ENCODE results near the gene EIF1AD.

Gene EIF1AD, protein sequence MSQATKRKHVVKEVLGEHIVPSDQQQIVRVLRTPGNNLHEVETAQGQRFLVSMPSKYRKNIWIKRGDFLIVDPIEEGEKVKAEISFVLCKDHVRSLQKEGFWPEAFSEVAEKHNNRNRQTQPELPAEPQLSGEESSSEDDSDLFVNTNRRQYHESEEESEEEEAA

DNA sequence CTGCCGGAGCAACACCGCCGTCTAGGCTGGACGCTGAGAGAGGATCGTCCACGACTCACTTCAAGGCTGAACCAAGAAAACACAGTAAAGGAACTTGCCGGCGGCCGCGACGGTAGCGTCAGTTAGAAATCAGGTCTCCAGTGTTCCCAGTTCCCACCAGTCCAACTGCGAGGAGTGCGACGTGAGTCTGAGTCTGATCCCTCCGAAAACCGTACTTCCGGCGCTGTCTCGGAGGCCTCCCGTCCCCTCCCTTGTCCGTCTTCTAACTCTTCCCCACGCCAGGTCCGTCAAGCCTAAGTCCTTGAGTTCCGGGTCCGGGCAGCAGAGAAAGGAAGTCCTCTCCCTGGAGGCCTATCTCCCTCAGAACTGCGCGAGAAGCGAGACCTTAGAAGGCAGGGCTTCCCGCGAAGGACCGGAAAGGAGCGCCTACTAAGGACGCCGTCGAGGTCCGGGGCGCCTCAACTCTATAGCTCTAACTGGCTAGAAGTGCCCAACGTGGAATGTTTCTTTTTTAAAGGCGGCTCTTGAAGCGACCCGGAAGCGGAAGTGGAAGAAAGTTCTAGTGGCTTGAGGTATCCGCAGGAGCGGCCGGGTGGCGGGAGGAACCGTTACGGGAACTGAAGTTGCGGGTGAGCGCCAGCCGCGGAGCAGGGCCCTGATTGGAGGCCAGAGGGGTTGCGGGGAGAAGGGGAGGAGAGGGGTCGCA lies at the start of gene EIF1AD, which contains the start of gene BANF1:
Gene EIF1AD (minus strand): TSS at position 216 of the 706 bp plus-strand sequence. CDS start 1,768 bp downstream, outside the sequence.
Gene BANF1 (plus strand): TSS at position 562 of the 706 bp plus-strand sequence. CDS start 748 bp downstream, outside the sequence.
- peaks cover 5 to 84% (median 40%) of the 10 kb centered on the region in 11 experiments; a peak in 20 of 22 replicates for H4K20me1 ChIP-seq
- peak within 1 kb of the TSS; percentile 82 to 90 (median 86) for H3K9ac ChIP-seq
- peak within 1 kb of the TSS; percentile 67 to 97 (median 88) for H3K4me3 ChIP-seq
- no peak for TF ChIP-seq Cebpa-rat (IDR thresholded peaks at IDR 0.05)
- peak within 1 kb of the TSS; percentile 85 to 97 (median 91) for H3K4me2 ChIP-seq
- no peaks in the 10 kb centered on the region for H3K27me3 ChIP-seq
- peak within 1 kb of the TSS; percentile 82 to 93 (median 85) for H3K27ac ChIP-seq
- peaks cover 24 to 42% (median 38%) of the 10 kb centered on the region in 10 experiments for H3K4me1 ChIP-seq
- H3K36me3 ChIP-seq: peaks cover 57 to 72% (median 63%) of the 10 kb centered on the region in 11 experiments
- no peaks in the 10 kb centered on the region for H3K9me3 ChIP-seq (replicated peaks in 1 of 11)

DNA sequence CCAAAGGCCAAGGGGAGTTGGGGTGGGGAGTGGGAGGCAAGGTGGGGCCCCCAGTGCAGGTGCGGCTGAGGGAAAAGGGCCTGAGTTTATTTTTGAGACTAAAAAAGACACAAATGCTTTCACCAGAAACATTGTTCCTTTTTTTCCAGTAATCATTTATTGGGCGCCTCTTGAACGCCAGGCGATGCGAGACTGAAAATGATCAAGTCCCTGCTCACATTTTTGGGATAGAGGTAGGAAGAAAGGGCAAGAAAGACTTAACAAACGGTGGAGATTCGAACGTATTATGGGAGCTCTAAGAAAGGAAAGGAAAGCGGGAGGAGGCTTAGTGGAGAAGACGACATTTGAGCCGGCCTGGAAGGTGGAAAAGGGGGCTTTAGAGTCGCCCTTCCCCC lies 49.4 kb upstream of the EIF1AD start:
- no peak for TF ChIP-seq Cebpa-rat (IDR thresholded peaks at IDR 0.05)
- Histone ChIP-seq H3K36me3 (peaks cover 31 to 36% (median 34%) of the 10 kb centered on the region in 11 experiments), H3K4me2 (peak overlapping the region; percentile 80 to 99 (median 90)), H3K9me3 (replicated peaks in 1 of 11) (no peaks in the 10 kb centered on the region), H4K20me1 (peaks cover 0 to 38% (median 18%) of the 10 kb centered on the region in 11 experiments; a peak in 16 of 22 replicates), H3K4me3 (peak overlapping the region; percentile 81 to 100 (median 90)), H3K9ac (peak overlapping the region; percentile 85 to 95 (median 91)), H3K27ac (peak overlapping the region; percentile 68 to 90 (median 84)), H3K27me3 (no peaks in the 10 kb centered on the region; a peak in 2 of 22 replicates), H3K4me1 (peaks cover 30 to 45% (median 38%) of the 10 kb centered on the region in 10 experiments)

DNA sequence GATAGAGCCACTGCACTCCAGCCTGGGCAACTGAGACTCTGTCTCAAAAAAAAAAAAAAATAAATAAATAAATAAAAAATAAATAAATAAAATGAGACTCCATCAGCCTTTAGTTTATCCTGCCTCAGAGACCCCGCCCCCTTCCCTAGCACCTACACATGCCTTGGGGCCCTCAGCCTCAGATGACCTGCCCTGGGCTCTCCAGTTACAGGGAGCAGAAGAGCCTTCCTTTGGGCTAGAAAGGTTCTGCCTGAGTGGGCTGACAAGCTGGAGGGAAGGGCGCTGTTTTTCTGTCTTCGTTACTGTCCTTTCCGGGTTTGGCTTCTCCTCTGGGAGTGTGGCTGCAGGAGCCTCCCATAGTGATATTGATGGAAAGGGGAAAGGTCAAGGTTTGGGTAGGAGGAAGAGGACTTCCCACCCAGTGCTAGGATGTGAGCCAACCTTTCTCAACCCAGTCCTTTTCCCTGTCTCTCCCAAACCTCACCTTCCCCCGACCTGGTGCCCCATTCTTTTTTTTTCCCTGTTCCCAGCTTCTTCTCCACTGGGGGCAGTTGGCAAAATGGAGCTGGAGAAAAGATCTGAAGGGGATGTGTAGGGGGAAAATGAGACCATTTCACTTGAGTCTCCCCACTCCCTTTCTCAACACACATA lies 48.7 kb upstream of the EIF1AD start:
- H3K9ac ChIP-seq: peak overlapping the region; percentile 85 to 95 (median 91); a peak in 21 of 22 replicates
- peak overlapping the region; percentile 81 to 100 (median 90); a peak in 17 of 20 replicates for H3K4me3 ChIP-seq
- H3K36me3 ChIP-seq: peaks cover 24 to 29% (median 27%) of the 10 kb centered on the region in 11 experiments
- H4K20me1 ChIP-seq: peaks cover 0 to 33% (median 13%) of the 10 kb centered on the region in 11 experiments; a peak in 14 of 22 replicates
- H3K4me1 ChIP-seq: peaks cover 30 to 45% (median 38%) of the 10 kb centered on the region in 10 experiments
- no peaks in the 10 kb centered on the region; a peak in 2 of 22 replicates for H3K27me3 ChIP-seq
- peak overlapping the region; percentile 80 to 99 (median 90) for H3K4me2 ChIP-seq
- no peaks in the 10 kb centered on the region for H3K9me3 ChIP-seq (replicated peaks in 1 of 11)
- H3K27ac ChIP-seq: peak overlapping the region; percentile 68 to 90 (median 84); a peak in 19 of 22 replicates
- TF ChIP-seq Cebpa-rat (IDR thresholded peaks at IDR 0.05): no peak

DNA sequence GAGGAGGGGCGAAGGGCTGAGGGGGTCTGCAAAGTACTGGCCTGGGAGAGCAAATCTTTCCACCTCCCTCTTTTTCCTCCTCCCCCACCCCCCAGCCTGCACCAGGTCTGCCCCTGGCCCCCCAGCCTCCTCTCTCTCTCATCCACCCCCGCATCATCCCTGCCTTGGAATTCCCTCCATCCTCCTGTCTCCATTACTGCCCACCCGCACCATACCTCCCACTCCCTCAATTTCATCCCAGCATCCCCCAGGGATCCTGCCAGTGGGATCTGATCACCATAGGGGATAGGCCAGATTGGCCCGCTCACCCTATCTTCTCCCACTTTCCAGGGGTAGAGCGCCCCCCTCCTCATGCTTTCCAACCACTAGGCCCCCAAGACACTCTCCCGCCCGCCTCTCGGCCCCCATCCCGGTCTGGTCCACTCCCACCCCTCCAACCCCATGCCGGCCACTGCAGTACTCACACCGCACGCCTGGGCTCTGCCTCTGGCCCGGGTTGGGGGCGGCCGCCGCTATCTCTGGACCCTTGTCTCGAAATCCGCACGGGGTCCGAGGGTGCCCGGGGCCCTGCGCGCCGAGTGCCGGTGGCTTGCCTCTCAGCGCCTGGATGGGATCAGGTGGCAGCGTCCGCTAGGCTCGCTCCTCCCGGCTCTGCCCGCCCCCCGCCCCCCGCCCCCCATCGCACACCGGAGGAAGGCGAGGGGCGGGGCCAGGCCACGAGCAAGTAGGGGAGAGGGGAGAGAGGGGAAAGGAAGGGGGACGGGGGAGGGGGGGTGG lies 46.8 kb upstream of the EIF1AD start, which contains the start of gene GAL3ST3:
Gene GAL3ST3 (minus strand): TSS at position 615 of the 777 bp plus-strand sequence. CDS start 3,746 bp downstream, outside the sequence.
- no peak for TF ChIP-seq Cebpa-rat (IDR thresholded peaks at IDR 0.05)
- Histone ChIP-seq H3K36me3 (peaks cover 6 to 9% (median 7%) of the 10 kb centered on the region in 11 experiments; a peak in 19 of 22 replicates), H3K4me3 (no peak within 1 kb of the TSS; a peak in 1 of 20 replicates), H4K20me1 (peaks cover 0 to 14% (median 0%) of the 10 kb centered on the region in 11 experiments; a peak in 7 of 22 replicates), H3K9ac (peak within 1 kb of the TSS in 3 of 11 experiments; percentile 29 to 46 (median 35); a peak in 5 of 22 replicates), H3K27me3 (no peaks in the 10 kb centered on the region; a peak in 2 of 22 replicates), H3K4me1 (peaks cover 25 to 50% (median 44%) of the 10 kb centered on the region in 10 experiments), H3K27ac (no peak within 1 kb of the TSS), H3K4me2 (peak within 1 kb of the TSS in 10 of 11 experiments; percentile 38 to 99 (median 88); a peak in 17 of 22 replicates), H3K9me3 (replicated peaks in 1 of 11) (no peaks in the 10 kb centered on the region)

DNA sequence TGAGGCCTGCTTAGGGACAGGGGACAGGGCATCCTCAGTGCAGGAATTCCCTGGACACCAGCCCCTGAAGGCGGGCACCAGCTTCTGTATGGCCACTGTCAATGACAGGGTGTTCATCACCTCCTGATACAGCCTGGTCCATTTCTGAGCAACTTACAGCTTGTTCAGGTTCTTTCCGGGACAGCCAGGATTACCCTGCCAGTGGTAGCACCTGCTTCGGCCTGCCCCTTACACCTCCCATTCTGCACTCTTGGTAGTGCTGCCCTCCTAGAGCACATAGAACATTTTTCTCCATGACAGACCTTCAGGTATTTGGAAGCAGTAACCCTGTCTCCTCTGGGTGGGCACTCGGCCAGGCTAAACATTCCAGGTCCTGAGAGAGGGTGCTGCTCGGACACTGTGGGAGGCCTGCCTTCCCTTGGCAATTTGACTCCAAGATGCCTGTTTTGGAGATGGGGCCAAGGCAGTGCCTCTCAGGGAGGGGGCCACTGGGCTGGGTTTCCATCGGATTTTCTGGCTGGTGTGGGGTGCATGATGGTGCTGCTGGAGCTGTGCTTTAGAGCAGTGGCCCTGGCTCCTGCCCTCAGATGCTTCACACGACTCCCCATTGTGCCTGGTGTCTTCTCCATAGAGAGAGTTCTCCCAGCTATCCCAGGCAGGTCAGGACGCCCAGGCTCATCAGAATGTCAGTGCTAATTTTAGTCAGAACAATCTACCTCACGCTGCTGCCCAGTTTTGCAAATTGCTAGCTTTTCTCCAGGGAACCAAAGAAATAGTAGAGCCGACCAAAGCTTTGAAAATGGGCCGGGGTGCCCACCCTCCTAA lies 45.8 kb upstream of the EIF1AD start:
- Histone ChIP-seq H3K4me3 (no peak overlapping the region), H3K9me3 (replicated peaks in 1 of 11) (no peaks in the 10 kb centered on the region; a peak in 1 of 22 replicates), H3K9ac (peak overlapping the region in 1 of 11 experiments; percentile 29; a peak in 1 of 22 replicates), H3K36me3 (no peaks in the 10 kb centered on the region), H4K20me1 (peaks cover 0 to 4% (median 0%) of the 10 kb centered on the region in 11 experiments; a peak in 2 of 22 replicates), H3K27ac (no peak overlapping the region), H3K27me3 (no peaks in the 10 kb centered on the region; a peak in 2 of 22 replicates), H3K4me1 (peaks cover 16 to 41% (median 35%) of the 10 kb centered on the region in 10 experiments), H3K4me2 (peak overlapping the region in 3 of 11 experiments; percentile 12 to 60 (median 56); a peak in 2 of 22 replicates)
- TF ChIP-seq Cebpa-rat (IDR thresholded peaks at IDR 0.05): no peak

DNA sequence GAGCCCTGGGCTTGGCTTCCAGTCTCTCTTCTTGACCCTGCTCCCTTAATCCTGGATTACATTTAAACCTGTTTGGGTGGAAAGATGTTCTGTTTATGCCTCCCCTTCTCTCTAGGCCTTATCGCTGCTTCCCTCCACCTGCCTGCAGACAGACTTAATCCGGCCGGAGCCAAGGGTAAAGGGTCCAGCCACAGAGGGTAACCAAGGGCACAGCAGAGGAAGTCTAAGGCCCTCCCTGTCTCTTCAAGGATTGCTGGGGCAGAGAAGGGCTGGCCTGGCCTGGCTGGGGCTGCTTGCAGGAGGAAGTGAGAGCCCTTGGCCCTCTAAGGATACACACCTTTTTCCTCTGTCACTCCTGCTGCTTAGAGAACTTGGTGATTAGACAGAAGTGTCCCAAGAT lies 44.9 kb upstream of the EIF1AD start:
- no peak for TF ChIP-seq Cebpa-rat (IDR thresholded peaks at IDR 0.05)
- Histone ChIP-seq H3K9me3 (replicated peaks in 1 of 11) (no peaks in the 10 kb centered on the region; a peak in 1 of 22 replicates), H3K36me3 (no peaks in the 10 kb centered on the region), H4K20me1 (no peaks in the 10 kb centered on the region), H3K9ac (peak overlapping the region in 2 of 11 experiments; percentile 11 to 29; a peak in 1 of 22 replicates), H3K4me1 (peaks cover 16 to 41% (median 35%) of the 10 kb centered on the region in 10 experiments), H3K4me2 (peak overlapping the region in 1 of 11 experiments; percentile 15; a peak in 1 of 22 replicates), H3K4me3 (no peak overlapping the region), H3K27me3 (no peaks in the 10 kb centered on the region; a peak in 2 of 22 replicates), H3K27ac (no peak overlapping the region)

DNA sequence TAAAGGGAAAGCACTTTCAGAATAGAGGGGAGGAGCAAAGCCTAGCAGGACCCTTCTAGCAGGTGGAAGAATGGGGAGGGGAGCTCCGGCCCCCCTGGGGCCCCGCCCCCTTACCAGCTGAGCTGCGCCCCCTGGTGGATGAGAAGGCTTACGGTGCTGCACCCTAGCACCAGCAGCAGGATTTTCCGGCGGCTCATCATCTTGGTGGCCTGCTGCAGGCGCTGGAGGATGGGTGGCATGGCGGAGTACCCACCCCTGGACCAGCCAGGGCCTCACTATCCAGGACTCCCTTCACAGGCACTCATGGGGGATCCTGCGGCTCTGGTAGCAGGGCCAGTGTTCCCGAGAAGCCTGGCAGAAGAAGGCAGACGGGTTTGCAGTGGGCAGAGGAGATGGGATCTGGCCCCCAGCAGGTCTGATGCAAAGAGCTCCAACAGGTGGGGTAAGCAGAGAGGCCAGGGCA lies 43.3 kb upstream of the EIF1AD start:
- Histone ChIP-seq H3K9me3 (replicated peaks in 1 of 11) (no peaks in the 10 kb centered on the region; a peak in 1 of 22 replicates), H3K36me3 (no peaks in the 10 kb centered on the region), H3K9ac (no peak overlapping the region), H4K20me1 (no peaks in the 10 kb centered on the region), H3K27ac (no peak overlapping the region), H3K4me2 (peak overlapping the region in 9 of 11 experiments; percentile 4 to 52 (median 35); a peak in 11 of 22 replicates), H3K27me3 (no peaks in the 10 kb centered on the region; a peak in 2 of 22 replicates), H3K4me3 (no peak overlapping the region), H3K4me1 (peaks cover 6 to 27% (median 21%) of the 10 kb centered on the region in 10 experiments; a peak in 18 of 20 replicates)
- TF ChIP-seq Cebpa-rat (IDR thresholded peaks at IDR 0.05): no peak

Data from BLaER1 treated with 17β-estradiol and CSF1 and Interleukin-3, amounts not matched to agents 10 nM and 100 nM (cell line).